H1 (cell line): ENCODE measurements around the gene SMOC2. TPM values are rescaled to one million over a fixed set of nuclear protein-coding genes. Genes with fewer than 3 reads are reported as not detected.

Source experiments
- CTCF ChIA-PET: fragments of 300-600 bp; sonication (Branson Sonifier 250); formaldehyde crosslinking; loops from one replicate; lab custom pipeline; 2021; ENCODE audit not compliant: partially characterized antibody; lab: Charles Lee
- POLR2A ChIA-PET: fragments of 300-600 bp; sonication (Branson Sonifier 250); formaldehyde crosslinking; loops from one replicate; lab custom pipeline; 2021; ENCODE audit warnings: inconsistent platforms; ENCODE audit not compliant: partially characterized antibody; lab: Charles Lee
- DNase-seq, 2 experiments: peaks; one replicate each; pipeline versions ENCODE4 v3.0.0 to v3.0.0-alpha.2; 2010 to 2022; ENCODE audit warnings: low spot score in 2 of 2, low read depth in 1 of 2, mixed read lengths in 1 of 2
- FAIRE-seq: peaks from 2 replicates; lab custom pipeline; 2011; peaks lifted over from hg19 to GRCh38; lab: Jason Lieb, UNC
- H2AFZ ChIP-seq: 2 replicates; pipeline ENCODE4 v1.8.1; 2012; ENCODE audit warnings: low read length, inconsistent platforms
- H2AK5ac ChIP-seq: 2 replicates; pipeline ENCODE4 v1.6.1; 2013; ENCODE audit warnings: low read depth, low read length
- H2BK120ac ChIP-seq: replicated peaks from 2 replicates; pipeline ENCODE3; 2013; ENCODE audit warnings: low read depth, low read length, inconsistent platforms
- H2BK12ac ChIP-seq: 2 replicates; pipeline ENCODE4 v1.6.1; 2013; ENCODE audit warnings: low read depth, low read length
- H2BK15ac ChIP-seq: 2 replicates; pipeline ENCODE4 v1.6.1; 2013; ENCODE audit warnings: low read length
- H2BK20ac ChIP-seq: 2 replicates; pipeline ENCODE4 v1.6.1; 2013; ENCODE audit warnings: low read length
- H2BK5ac ChIP-seq: 2 replicates; pipeline ENCODE4 v1.6.1; 2013; ENCODE audit warnings: low read depth, low read length
- H3K14ac ChIP-seq: 2 replicates; pipeline ENCODE4 v1.6.1; 2013; ENCODE audit warnings: inconsistent platforms; ENCODE audit not compliant: insufficient read length
- H3K18ac ChIP-seq: 2 replicates; pipeline ENCODE4 v1.6.1; 2013; ENCODE audit warnings: low read length; ENCODE audit errors: extremely low read depth
- H3K23ac ChIP-seq: 2 replicates; pipeline ENCODE4 v1.6.1; 2013; ENCODE audit warnings: inconsistent platforms; ENCODE audit not compliant: insufficient read length
- H3K23me2 ChIP-seq: 2 replicates; pipeline ENCODE4 v1.6.1; 2013; ENCODE audit warnings: low read depth, low read length
- H3K27ac ChIP-seq: 2 replicates; pipeline ENCODE4 v1.6.1; 2011; ENCODE audit warnings: low read depth, low read length, inconsistent platforms
- H3K27me3 ChIP-seq, 4 experiments: replicated peaks in 1 of 4; 1 replicate in 1 of 4; 2 replicates in 3 of 4; pipeline versions ENCODE4 v1.6.1 to v1.8.1; 2011 to 2013; ENCODE audit warnings: low read length in 3 of 4, mild to moderate bottlenecking in 3 of 4, inconsistent platforms in 2 of 4, mixed read lengths in 2 of 4, moderate library complexity in 1 of 4; ENCODE audit not compliant: control insufficient read depth in 3 of 4, insufficient read depth in 3 of 4; ENCODE audit errors: extremely low read depth in 1 of 4
- H3K36me3 ChIP-seq, 4 experiments: 2 replicates each; pipeline versions ENCODE4 v1.6.1 to v1.8.1; 2011 to 2013; ENCODE audit warnings: mild to moderate bottlenecking in 4 of 4, low read length in 3 of 4, moderate library complexity in 2 of 4, control low read depth in 1 of 4, inconsistent platforms in 1 of 4; ENCODE audit not compliant: insufficient read depth in 4 of 4, control insufficient read depth in 2 of 4
- H3K4ac ChIP-seq: replicated peaks from 2 replicates; pipeline ENCODE3; 2013; ENCODE audit warnings: low read length, low read depth, mixed read lengths, inconsistent platforms; ENCODE audit not compliant: insufficient read length
- H3K4me1 ChIP-seq, 4 experiments: replicated peaks in 1 of 4; 1 replicate in 1 of 4; 2 replicates in 3 of 4; pipeline versions ENCODE4 v1.6.1 to v1.8.1; 2011 to 2013; ENCODE audit warnings: low read length in 3 of 4, inconsistent platforms in 2 of 4, mixed read lengths in 1 of 4; ENCODE audit not compliant: insufficient read depth in 4 of 4, control insufficient read depth in 3 of 4
- H3K4me2 ChIP-seq, 2 experiments: 2 replicates each; pipeline versions ENCODE4 v1.6.1 to v1.8.1; 2011 to 2013; ENCODE audit warnings: low read depth in 2 of 2, low read length in 2 of 2, control low read depth in 1 of 2, inconsistent platforms in 1 of 2, mild to moderate bottlenecking in 1 of 2; ENCODE audit not compliant: insufficient read depth in 1 of 2
- H3K4me3 ChIP-seq, 4 experiments: fragments of 200-600, 300-600 bp in 1 of 4; sonication (generic), shearing (Covaris generic), sonication (Bioruptor Twin) in 1 of 4; 2 replicates each; pipeline versions ENCODE4 v1.5.1 to v1.8.1; 2011 to 2016; ENCODE audit warnings: low read length in 4 of 4, low read depth in 3 of 4, control low read depth in 2 of 4, inconsistent platforms in 2 of 4, mild to moderate bottlenecking in 2 of 4, mixed read lengths in 1 of 4, moderate library complexity in 1 of 4; ENCODE audit not compliant: insufficient read depth in 2 of 4; ENCODE audit errors: extremely low read depth in 1 of 4
- H3K56ac ChIP-seq: replicated peaks from 2 replicates; pipeline ENCODE3; 2013; ENCODE audit warnings: low read depth, mild to moderate bottlenecking, mixed read lengths, low read length, inconsistent platforms; ENCODE audit not compliant: insufficient read length
- H3K79me1 ChIP-seq: 2 replicates; pipeline ENCODE4 v1.6.1; 2013; ENCODE audit warnings: low read depth, low read length, control low read depth
- H3K79me2 ChIP-seq, 2 experiments: 2 replicates each; pipeline versions ENCODE4 v1.6.1 to v1.8.1; 2012 to 2013; ENCODE audit warnings: low read length in 2 of 2, mild to moderate bottlenecking in 2 of 2, inconsistent platforms in 1 of 2; ENCODE audit not compliant: insufficient read depth in 2 of 2, control insufficient read depth in 1 of 2
- H3K9ac ChIP-seq, 4 experiments: replicated peaks in 1 of 4; 1 replicate in 1 of 4; 2 replicates in 3 of 4; pipeline versions ENCODE4 v1.6.1 to v1.8.1; 2011 to 2013; ENCODE audit warnings: low read depth in 3 of 4, low read length in 3 of 4, control low read depth in 2 of 4, mild to moderate bottlenecking in 2 of 4, moderate library complexity in 2 of 4, inconsistent platforms in 1 of 4; ENCODE audit errors: extremely low read depth in 1 of 4
- H3K9me3 ChIP-seq, 2 experiments: 2 replicates each; pipeline versions ENCODE4 v1.6.1 to v1.8.1; 2012 to 2013; ENCODE audit warnings: mild to moderate bottlenecking in 2 of 2, moderate library complexity in 2 of 2, control low read depth in 1 of 2, inconsistent platforms in 1 of 2, low read depth in 1 of 2, low read length in 1 of 2, mixed read lengths in 1 of 2; ENCODE audit not compliant: insufficient read depth in 2 of 2
- H4K20me1 ChIP-seq, 2 experiments: replicated peaks in 1 of 2; 2 replicates each; pipeline versions ENCODE3 to v1.8.1; 2011 to 2013; ENCODE audit warnings: inconsistent platforms in 2 of 2, low read length in 2 of 2, mild to moderate bottlenecking in 1 of 2; ENCODE audit not compliant: insufficient read depth in 2 of 2, control insufficient read depth in 1 of 2
- H4K5ac ChIP-seq: 2 replicates; pipeline ENCODE4 v1.6.1; 2013; ENCODE audit warnings: low read length, low read depth, mixed read lengths, inconsistent platforms; ENCODE audit not compliant: insufficient read length
- H4K8ac ChIP-seq: 2 replicates; pipeline ENCODE4 v1.8.0; 2013; ENCODE audit warnings: mild to moderate bottlenecking, moderate library complexity, low read length, inconsistent platforms; ENCODE audit not compliant: insufficient read depth; ENCODE audit errors: extremely low read depth
- H4K91ac ChIP-seq: replicated peaks from 2 replicates; pipeline ENCODE3; 2013; ENCODE audit warnings: low read length, mixed read lengths, inconsistent platforms; ENCODE audit not compliant: insufficient read length
- ATF2 ChIP-seq: IDR thresholded peaks from 2 replicates; pipeline ENCODE4 v1.6.1; 2012; ENCODE audit warnings: low read length, inconsistent platforms
- CTBP2 ChIP-seq: IDR thresholded peaks from 2 replicates; pipeline ENCODE4 v1.7.0; 2011; ENCODE audit warnings: borderline replicate concordance, mild to moderate bottlenecking, moderate library complexity, mixed read lengths, low read length; ENCODE audit not compliant: insufficient read depth, insufficient read length
- GABPA ChIP-seq: IDR thresholded peaks from 2 replicates; pipeline ENCODE4 v1.6.1; 2011; ENCODE audit warnings: mild to moderate bottlenecking, low read length, moderate library complexity, borderline replicate concordance; ENCODE audit not compliant: insufficient read depth
- HDAC6 ChIP-seq: IDR thresholded peaks from one replicate; pipeline ENCODE4 v1.7.1; 2012; ENCODE audit warnings: low read depth, mild to moderate bottlenecking, inconsistent platforms, low read length, moderate library complexity
- NRF1 ChIP-seq: IDR thresholded peaks from 2 replicates; pipeline ENCODE4 v1.6.1; 2011; ENCODE audit warnings: mild to moderate bottlenecking, low read depth, low read length, improper control_type of control experiment
- SIRT6 ChIP-seq: IDR thresholded peaks from one replicate; pipeline ENCODE4 v1.7.1; 2012; ENCODE audit warnings: low read length, inconsistent platforms
- TAF1 ChIP-seq: IDR thresholded peaks from 2 replicates; pipeline ENCODE4 v1.6.1; 2011; ENCODE audit warnings: mild to moderate bottlenecking, low read depth, low read length
- WGBS, 2 experiments: shearing (Covaris generic) in 1 of 2; methylation state at CpG; one replicate each; pipeline versions ENCODE4 v1.1.6 to v1.1.7; 2013 to 2015; ENCODE audit warnings: low lambda C conversion rate in 2 of 2, mixed read lengths in 2 of 2, inconsistent platforms in 1 of 2, low coverage in 1 of 2, missing lambda C conversion rate in 1 of 2; ENCODE audit not compliant: insufficient replicate concordance in 2 of 2, insufficient coverage in 1 of 2, insufficient read length in 1 of 2; ENCODE audit errors: extremely low coverage in 1 of 2, missing lambda C conversion rate in 1 of 2; 5-methylcytosine and 5-hydroxymethylcytosine counted together
- polyA plus RNA-seq, 7 experiments: library from polyadenylated mRNA; depleted of rRNA in 3 of 7; stranded (reverse) in 5 of 7; unstranded in 2 of 7; fragments of >200 nt in 5 of 7; fragments of 200-250 nt in 2 of 7; gene quantifications; 1 replicate in 5 of 7; 2 replicates in 1 of 7; 4 replicates in 1 of 7; pipeline versions ENCODE4 v1.2.1 to v1.2.3, GENCODE V29; 2011 to 2013; ENCODE audit warnings: missing spikeins in 2 of 7, mixed read lengths in 2 of 7
- total RNA-seq: library from RNA; stranded (reverse); fragmentation: NEBNext Ultra II Directional; extraction: Animal tissue kit (Norgen Biotek cat#: 25700); gene quantifications from 2 replicates; pipeline ENCODE4 v1.2.1, GENCODE V29; 2021
- TF ChIP-seq, protein P1 (sequence below): IDR thresholded peaks from 2 replicates; pipeline ENCODE4 v1.6.1; 2011; ENCODE audit warnings: low read length, improper control_type of control experiment

Gene SMOC2
- total and polyA plus RNA-seq, 2 of the 8 experiments (the other 6 are each of a cell fraction or from before 2014, with no cell fraction given): 7.7 to 8.5 TPM

GRCh38 chr6:168647271-168647670, 206.3 kb downstream of the SMOC2 start:
- no peaks in the 10 kb centered on the region for H3K79me2 ChIP-seq
- H2BK5ac ChIP-seq: no peak overlapping the region
- DNase-seq (no peak), FAIRE-seq (no peak)
- no peaks in the 10 kb centered on the region for H3K9me3 ChIP-seq
- H3K9ac ChIP-seq: no peak overlapping the region
- H3K4me2 ChIP-seq: no peak overlapping the region
- H4K5ac ChIP-seq: no peak overlapping the region
- H3K23me2 ChIP-seq: no peaks in the 10 kb centered on the region
- no peak overlapping the region for H3K27ac ChIP-seq
- no peaks in the 10 kb centered on the region; the same call in 1 of the 2 replicates for H3K79me1 ChIP-seq
- no peaks in the 10 kb centered on the region for H3K27me3 ChIP-seq
- H3K23ac ChIP-seq: no peak overlapping the region
- no peak overlapping the region for H2BK12ac ChIP-seq
- H4K20me1 ChIP-seq: no peaks in the 10 kb centered on the region
- H4K91ac ChIP-seq: no peak overlapping the region
- no peak overlapping the region for H3K4ac ChIP-seq
- H2AK5ac ChIP-seq: no peak overlapping the region
- no peak overlapping the region for H2BK120ac ChIP-seq
- H3K4me3 ChIP-seq: no peak overlapping the region
- peaks cover 0 to 7% (median 0%) of the 10 kb centered on the region in 4 experiments; a peak in 3 of 7 replicates for H3K4me1 ChIP-seq
- H3K36me3 ChIP-seq: no peaks in the 10 kb centered on the region
- POLR2A ChIA-PET: no interaction called here
- no peak overlapping the region for H4K8ac ChIP-seq
- H2BK20ac ChIP-seq: no peak overlapping the region
- H3K18ac ChIP-seq: no peak overlapping the region
- no peak overlapping the region for H2AFZ ChIP-seq
- H3K56ac ChIP-seq: no peak overlapping the region
- CTCF ChIA-PET: no interaction called here
- WGBS, 2 experiments: 80% methylated on average over 14 of the region's 14 CpGs; no CpG with 5 or more reads in 1 of the 2 experiments
- H3K14ac ChIP-seq: no peak overlapping the region
- no peak overlapping the region for H2BK15ac ChIP-seq
- TF ChIP-seq HDAC6 (no peak), TAF1 (no peak), CTBP2 (no peak), SIRT6 (no peak), GABPA (no peak), ATF2 (no peak), NRF1 (no peak)
- TF ChIP-seq, protein P1, sequence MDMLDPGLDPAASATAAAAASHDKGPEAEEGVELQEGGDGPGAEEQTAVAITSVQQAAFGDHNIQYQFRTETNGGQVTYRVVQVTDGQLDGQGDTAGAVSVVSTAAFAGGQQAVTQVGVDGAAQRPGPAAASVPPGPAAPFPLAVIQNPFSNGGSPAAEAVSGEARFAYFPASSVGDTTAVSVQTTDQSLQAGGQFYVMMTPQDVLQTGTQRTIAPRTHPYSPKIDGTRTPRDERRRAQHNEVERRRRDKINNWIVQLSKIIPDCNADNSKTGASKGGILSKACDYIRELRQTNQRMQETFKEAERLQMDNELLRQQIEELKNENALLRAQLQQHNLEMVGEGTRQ: no peak
